GM12891 (cell line): ENCODE data around the gene CIPC.

Source experiments
- POLR2A ChIP-seq: IDR thresholded peaks from 2 replicates; pipeline ENCODE4 v1.6.1; 2011; ENCODE audit warnings: low read depth, low read length, control low read depth
- SPI1 ChIP-seq: IDR thresholded peaks from 2 replicates; pipeline ENCODE4 v1.6.1; 2011; ENCODE audit warnings: low read depth, low read length, control low read depth

DNA sequence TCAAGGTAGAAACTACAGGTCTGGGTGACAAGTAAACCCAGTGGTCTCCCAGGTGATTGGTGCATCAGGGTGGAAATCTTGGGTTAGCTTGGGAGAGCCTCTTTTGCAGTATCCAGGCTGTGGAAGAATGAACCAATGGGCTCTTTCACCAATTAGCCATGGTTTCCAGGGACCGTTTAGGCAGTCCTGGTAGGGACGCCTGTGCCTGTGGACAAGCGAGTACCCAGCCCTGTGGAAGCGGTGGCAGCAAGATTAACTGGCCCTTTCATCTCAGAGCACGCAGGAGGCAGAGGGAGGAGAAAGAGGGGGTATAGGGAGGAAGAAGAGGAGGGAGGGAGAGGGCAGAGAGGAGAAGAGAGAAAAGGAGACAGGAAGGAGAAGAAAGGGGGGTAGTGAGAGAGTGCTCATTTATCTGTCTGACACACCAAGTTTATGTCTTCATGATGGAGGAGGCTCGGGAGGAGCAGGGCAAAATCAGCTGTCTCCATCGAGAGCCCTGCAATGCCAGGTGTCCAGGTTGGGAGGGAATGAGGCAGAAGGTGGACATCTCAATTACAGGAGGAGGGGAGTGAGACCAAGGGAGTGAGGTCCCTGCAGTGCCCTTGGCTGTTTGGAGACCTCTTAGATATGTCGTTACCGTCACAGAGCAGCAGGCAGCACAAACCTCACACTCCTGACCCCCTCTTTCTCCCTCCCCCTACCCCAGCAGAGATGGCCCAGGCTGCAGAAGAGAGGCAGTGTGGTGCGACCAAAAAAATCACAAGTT, 48.1 kb downstream of the CIPC start:
- TF ChIP-seq POLR2A (no peak), SPI1 (no peak)
